Measurements from ENCODE around the gene B3GALNT2.
"Not testable (repeated sequence)": the region's sequence is repeated elsewhere in the genome, so short reads cannot be mapped to it uniquely, and the experiment has no call there.

B3GALNT2 gene

GRCh38 chr1:235504122-235504493 is at the start of gene B3GALNT2:
B3GALNT2 (minus strand) TSS chr1:235504452; CDS start chr1:235504252, 200 bp downstream.
- no peak for DNase-seq (ENCODE audit: low spot score)
- no peak for TF ChIP-seq CTCF (IDR thresholded peaks at IDR 0.05; ENCODE audit: extremely low read depth, missing control alignments)

GRCh38 chr1:235553112-235553551 is 48.9 kb upstream of the B3GALNT2 start:
- TF ChIP-seq CTCF (IDR thresholded peaks at IDR 0.05; ENCODE audit: extremely low read depth, missing control alignments): no peak
- no peak for DNase-seq (ENCODE audit: low spot score)

- no peak for DNase-seq (ENCODE audit: low spot score)
Measured at GRCh38 chr1:235552146-235552716, 48.0 kb upstream of the B3GALNT2 start.

GRCh38 chr1:235549351-235550139 is 45.3 kb upstream of the B3GALNT2 start:
- TF ChIP-seq CTCF (IDR thresholded peaks at IDR 0.05; ENCODE audit: extremely low read depth, missing control alignments): no peak
- no peak for DNase-seq (ENCODE audit: low spot score)

More at GRCh38 chr1:235552146-235552716, 48.0 kb upstream of the B3GALNT2 start:
- no peak for TF ChIP-seq CTCF (IDR thresholded peaks at IDR 0.05; ENCODE audit: extremely low read depth, missing control alignments)

- DNase-seq (ENCODE audit: low spot score): not testable (repeated sequence)
Measured at GRCh38 chr1:235546369-235547155, 42.3 kb upstream of the B3GALNT2 start.

GRCh38 chr1:235545292-235545930 is 41.2 kb upstream of the B3GALNT2 start:
- no peak for TF ChIP-seq CTCF (IDR thresholded peaks at IDR 0.05; ENCODE audit: extremely low read depth, missing control alignments)
- no peak for DNase-seq (ENCODE audit: low spot score)

- DNase-seq (ENCODE audit: low spot score): not testable (repeated sequence)
Measured at GRCh38 chr1:235542845-235543244, 38.6 kb upstream of the B3GALNT2 start.
